D721Med (cell line): ENCODE results near the gene NDUFS8.
"Not testable (repeated sequence)": the region's sequence is repeated elsewhere in the genome, so short reads cannot be mapped to it uniquely, and the experiment has no call there.

Experiments
- DNase-seq: peaks from one replicate; pipeline ENCODE4 v3.0.0; 2011; ENCODE audit warnings: low spot score; ENCODE audit not compliant: insufficient read length
- FAIRE-seq: peaks from 2 replicates; lab custom pipeline; 2011; peaks lifted over from hg19 to GRCh38; lab: Jason Lieb, UNC
- CTCF ChIP-seq: IDR thresholded peaks from 2 replicates; pipeline ENCODE4 v1.5.1; 2012; ENCODE audit warnings: mild to moderate bottlenecking, control low read depth; ENCODE audit not compliant: insufficient read depth; ENCODE audit errors: missing control alignments

Gene NDUFS8

DNA sequence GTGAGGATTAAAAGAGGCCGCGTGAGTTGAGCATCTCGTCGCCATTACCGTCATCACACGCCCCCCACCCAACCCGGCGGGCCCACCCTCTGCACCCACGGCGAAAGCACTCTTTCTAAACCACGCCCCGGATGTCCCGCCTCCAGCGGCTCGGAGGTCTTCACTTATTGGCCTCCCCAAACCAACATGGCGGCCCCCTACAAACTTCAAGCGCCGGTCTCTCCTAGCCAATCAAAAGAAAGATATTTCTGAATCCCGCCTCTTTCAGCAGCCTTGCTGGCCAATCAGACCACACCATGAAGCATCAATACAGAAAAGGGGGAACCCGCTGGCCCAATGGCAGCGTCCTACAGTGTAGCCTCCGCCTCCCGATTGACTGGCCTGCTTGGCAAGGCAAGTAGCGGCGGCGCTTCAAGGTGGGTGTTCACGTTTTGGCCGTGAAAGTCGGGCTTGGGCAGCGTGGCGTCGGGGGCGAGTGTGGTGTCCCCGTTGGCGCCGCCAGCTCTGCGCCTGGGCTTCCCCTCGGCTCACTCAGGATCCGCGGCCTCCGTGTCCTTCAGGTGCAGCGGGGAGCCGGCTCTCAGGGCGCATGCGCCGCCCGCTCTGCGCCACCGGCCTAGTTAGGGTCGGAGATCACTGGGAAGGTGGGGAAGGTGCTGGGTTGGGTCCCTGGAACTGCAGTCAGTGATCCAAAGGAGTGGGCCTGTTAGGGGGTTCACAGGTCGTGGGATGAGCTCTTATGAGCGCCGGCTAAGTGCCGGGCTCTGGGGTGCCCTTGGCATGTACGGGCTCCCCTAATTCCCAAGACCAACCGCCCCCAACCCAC lies at the start of gene NDUFS8:
NDUFS8 (plus strand) TSS at position 364 of the 826 bp plus-strand sequence. CDS start 1,471 bp downstream, outside the sequence.
- TF ChIP-seq CTCF: no peak
- DNase-seq: peak; percentile 99
- FAIRE-seq: no peak

- FAIRE-seq, DNase-seq: not testable (repeated sequence)
These were observed 49.3 kb upstream of the NDUFS8 start for GRCh38 chr11:67981226-67981625.

DNA sequence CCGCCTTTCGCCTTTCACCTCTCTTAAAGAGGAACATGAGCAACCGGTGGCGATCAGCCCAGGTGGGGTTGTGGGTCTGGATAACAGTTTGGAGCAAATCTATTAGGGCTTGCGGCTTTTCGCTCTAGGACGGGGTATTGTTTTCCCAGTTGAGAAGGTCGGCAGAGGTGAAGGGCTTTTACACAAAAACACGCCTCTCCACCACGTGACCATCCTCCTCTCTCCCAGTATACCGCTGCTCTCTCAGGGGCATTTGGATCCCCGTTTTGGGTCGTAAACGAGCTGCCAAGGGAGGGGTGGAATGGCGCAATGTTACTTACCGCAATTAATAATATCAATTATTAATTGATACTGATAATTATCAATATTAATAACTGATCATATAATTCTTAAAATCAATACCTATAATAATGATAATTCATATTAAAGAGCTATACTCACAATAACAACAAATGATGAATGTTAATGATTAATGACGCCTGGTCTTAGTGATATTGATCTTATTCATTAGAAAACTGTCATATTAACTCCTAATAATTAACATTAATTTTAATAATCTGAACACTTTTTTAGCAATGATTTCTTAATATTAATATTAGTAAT lies 48.1 kb upstream of the NDUFS8 start:
- not testable (repeated sequence) for DNase-seq, FAIRE-seq

- DNase-seq: no peak
- no peak for TF ChIP-seq CTCF
- FAIRE-seq: no peak
These were observed 46.5 kb upstream of the NDUFS8 start for GRCh38 chr11:67983951-67984350.

DNA sequence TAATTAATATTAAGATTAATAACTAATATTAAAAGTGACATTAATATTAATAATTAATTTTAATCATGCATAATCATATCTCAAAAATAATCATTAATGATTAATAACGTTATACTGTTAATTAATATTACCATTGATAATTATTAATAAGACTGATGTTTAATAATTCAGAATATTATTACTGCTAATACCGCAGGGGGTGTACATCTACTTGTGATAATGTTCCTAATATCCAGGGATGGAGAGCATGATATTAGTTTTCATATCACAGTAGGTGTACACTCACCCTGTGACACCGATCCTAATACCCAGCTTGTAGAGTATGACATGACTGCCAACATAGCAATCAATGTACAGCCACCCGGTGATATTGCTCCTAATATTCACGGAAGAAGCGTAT lies 45.2 kb upstream of the NDUFS8 start:
- DNase-seq, FAIRE-seq: not testable (repeated sequence)

DNA sequence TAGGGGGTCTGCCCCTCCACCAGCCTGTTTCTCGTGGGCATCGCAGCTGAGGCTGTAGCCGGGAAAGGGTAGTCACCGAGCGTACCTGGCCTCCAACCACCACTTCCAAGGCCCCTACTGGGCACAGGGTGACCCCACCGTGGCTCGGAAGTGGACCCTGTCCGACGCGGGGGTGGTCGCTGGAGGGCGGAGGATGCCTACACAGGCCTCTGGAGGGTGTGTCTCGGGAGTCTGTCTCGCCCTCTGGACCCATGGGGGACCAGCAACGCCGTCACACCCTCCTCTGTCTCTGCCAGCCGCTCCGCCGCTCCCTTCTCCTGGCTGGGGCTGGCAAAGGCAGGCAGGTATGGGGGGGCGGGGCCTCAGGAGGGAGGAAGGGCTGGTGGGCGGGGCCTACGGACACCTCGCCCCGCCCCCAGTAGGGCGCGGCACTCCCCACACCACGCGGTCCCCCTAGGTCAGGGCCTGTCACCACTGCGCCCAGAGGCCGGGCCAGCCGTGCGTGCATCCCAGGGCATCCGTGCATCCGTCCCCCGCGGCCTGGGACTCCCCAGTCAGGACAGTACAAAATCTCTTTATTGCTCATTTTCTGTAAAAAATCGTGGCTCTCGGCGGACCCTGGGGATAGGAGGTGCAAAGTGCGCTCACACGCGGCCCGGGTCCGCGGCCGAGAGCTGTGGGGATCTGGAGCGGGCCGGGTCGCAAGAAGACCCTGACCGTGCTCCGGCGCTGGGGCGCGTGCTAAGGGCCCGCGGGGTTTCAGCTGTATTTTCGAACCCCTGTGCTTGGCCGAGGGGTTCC lies 39.7 kb upstream of the NDUFS8 start:
- not testable (repeated sequence) for DNase-seq, FAIRE-seq

DNA sequence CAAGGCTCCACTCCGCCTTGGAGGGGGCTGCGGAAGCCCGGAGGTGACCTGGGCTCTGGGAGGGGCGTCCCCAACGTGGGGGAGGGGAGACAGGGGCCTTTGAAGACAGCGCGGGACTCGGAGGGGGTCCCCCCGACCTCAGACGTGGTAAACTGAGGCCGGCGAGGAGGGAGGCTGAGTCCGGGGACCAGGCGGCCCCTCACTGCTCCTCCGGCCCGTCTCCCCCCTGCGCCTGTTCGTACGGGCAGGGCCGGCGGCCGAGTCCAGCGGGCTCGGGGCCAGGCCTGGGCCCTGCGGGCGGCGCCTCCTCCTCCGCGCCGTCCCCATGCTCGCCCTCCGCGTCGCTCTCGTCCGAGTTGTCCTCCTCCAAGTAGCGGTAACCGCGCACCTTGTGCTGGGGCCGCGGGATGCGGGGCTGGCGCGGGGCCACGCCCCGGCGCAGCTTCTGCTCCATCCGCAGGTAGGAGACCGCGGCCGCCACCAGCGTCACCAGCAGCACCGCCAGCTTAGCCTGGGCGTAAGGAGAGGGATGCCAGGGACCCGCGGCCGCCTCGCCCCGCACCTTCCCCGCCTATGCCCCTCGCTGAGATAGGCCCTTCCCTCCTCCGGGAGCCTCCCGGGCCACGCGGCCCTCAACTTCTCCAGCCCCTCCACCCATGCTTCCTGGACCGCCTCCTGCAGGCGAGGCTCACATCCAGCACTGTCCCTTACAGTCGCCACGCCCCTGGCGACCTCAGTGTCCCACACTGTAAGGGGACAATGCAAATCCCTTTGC lies 38.9 kb upstream of the NDUFS8 start:
- not testable (repeated sequence) for FAIRE-seq, DNase-seq

DNA sequence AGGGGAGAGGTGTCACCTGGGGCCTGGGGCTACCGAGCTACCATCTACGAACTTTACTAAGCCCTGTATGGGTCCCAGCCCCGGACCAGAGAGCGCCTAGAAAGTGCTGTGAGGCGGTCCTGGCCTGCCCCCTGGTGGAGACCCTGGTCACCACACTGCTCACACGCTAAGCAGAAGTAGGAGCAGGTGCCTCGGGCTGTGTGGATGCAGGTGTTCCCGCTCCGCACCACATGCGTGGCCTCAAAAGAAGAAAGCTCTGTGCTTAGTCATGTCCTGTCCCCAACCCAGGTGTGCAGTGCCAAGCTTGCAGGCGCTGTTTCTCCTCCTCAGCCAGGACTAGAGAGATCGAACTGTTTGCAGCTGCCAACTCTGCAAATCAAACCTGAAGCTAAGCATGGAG lies 36.7 kb upstream of the NDUFS8 start:
- FAIRE-seq, DNase-seq: not testable (repeated sequence)
- TF ChIP-seq CTCF: peak; percentile 36

GRCh38 chr11:67994387-67994786 lies 36.1 kb upstream of the NDUFS8 start:
- not testable (repeated sequence) for FAIRE-seq, DNase-seq

DNA sequence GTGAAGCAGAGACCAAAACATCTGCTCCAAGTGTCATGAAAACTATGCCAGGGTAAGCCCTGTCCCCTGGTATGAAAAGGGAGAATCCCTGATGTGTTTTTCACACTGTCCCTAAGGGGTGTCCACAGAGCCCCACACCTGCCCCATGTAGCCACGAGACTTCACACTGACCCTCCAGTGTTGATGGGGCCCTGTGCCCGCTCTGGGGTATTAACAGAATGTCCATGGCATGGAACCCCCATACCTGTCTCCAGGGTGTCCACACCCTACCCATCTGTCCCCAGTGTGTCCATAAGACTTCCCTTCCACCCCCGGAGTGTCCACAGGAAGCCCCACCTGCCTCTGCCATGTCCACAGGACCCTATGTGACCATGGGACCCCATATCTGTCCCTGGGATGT lies 35.4 kb upstream of the NDUFS8 start:
- DNase-seq, FAIRE-seq: not testable (repeated sequence)

DNA sequence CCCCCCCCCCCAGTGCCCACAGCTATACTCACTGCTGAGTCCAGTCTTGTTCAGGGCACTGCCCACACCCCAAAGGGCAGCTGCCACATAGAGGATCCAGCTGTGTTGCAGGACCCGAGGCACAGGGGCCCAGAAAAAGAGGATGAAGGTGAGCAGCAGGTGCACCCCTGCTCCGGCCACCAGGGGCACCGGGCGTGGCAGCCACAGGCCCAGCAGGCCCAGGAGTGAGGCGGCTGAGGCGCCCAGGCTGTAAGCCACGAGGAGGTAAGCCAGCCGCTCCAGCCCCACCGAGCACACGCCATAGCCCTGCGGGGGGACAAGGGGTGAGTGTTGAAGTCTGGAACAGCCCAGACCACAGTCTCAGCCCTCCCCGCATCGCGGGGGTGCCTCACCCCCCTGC lies 34.9 kb upstream of the NDUFS8 start:
- FAIRE-seq, DNase-seq: not testable (repeated sequence)
